H1 (cell line): ENCODE measurements around the gene MYL5. TPM values are rescaled to one million over a fixed set of nuclear protein-coding genes. Genes with fewer than 3 reads are reported as not detected.

Source experiments
- BCL11A ChIP-seq, 2 experiments: IDR thresholded peaks; one replicate each; pipeline ENCODE4 v1.6.1; 2011; ENCODE audit warnings: low read depth in 2 of 2, low read length in 2 of 2, mild to moderate bottlenecking in 2 of 2
- BRCA1 ChIP-seq: IDR thresholded peaks from 2 replicates; pipeline ENCODE4 v1.6.1; 2012; ENCODE audit warnings: low read depth, low read length, improper control_type of control experiment
- CBX5 ChIP-seq: fragments of 300-800, 300-1000 bp; sonication (generic); IDR thresholded peaks from 2 replicates; pipeline ENCODE4 v1.7.1; 2016; ENCODE audit warnings: antibody characterized with exemption, low read length, low read depth
- KDM1A ChIP-seq: fragments of 200-600, 300-600 bp; sonication (generic); IDR thresholded peaks from 2 replicates; pipeline ENCODE4 v1.7.1; 2016; ENCODE audit warnings: mild to moderate bottlenecking, low read length, borderline replicate concordance
- KDM4A ChIP-seq: IDR thresholded peaks from one replicate; pipeline ENCODE4 v1.7.1; 2012; ENCODE audit warnings: low read depth, mild to moderate bottlenecking, moderate library complexity, low read length, inconsistent platforms; ENCODE audit not compliant: severe bottlenecking
- MAFK ChIP-seq: IDR thresholded peaks from 2 replicates; pipeline ENCODE4 v1.6.1; 2012; ENCODE audit warnings: low read depth, mild to moderate bottlenecking, improper control_type of control experiment, low read length
- POLR2A ChIP-seq, 2 experiments: IDR thresholded peaks; 1 replicate in 1 of 2; 2 replicates in 1 of 2; pipeline ENCODE4 v1.6.1; 2011; ENCODE audit warnings: low read depth in 2 of 2, low read length in 2 of 2, mild to moderate bottlenecking in 2 of 2; ENCODE audit errors: control extremely low read depth in 1 of 2
- RFX5 ChIP-seq: IDR thresholded peaks from 2 replicates; pipeline ENCODE4 v1.6.1; 2011; ENCODE audit warnings: low read depth, low read length, improper control_type of control experiment, borderline replicate concordance
- RXRA ChIP-seq: IDR thresholded peaks from 2 replicates; pipeline ENCODE4 v1.6.1; 2011; ENCODE audit warnings: low read depth, mild to moderate bottlenecking, low read length, moderate library complexity; ENCODE audit not compliant: insufficient read depth
- SIN3A ChIP-seq, 2 experiments: IDR thresholded peaks in 1 of 2; conservative IDR thresholded peaks in 1 of 2; 2 replicates each; pipeline ENCODE4 v1.6.1; 2011 to 2012; ENCODE audit warnings: low read length in 2 of 2, improper control_type of control experiment in 1 of 2, low read depth in 1 of 2, mild to moderate bottlenecking in 1 of 2
- SIX5 ChIP-seq: IDR thresholded peaks from 2 replicates; pipeline ENCODE4 v1.6.1; 2011; ENCODE audit warnings: mild to moderate bottlenecking, low read depth, low read length
- TBP ChIP-seq: IDR thresholded peaks from 2 replicates; pipeline ENCODE4 v1.6.1; 2011; ENCODE audit warnings: low read depth, low read length, improper control_type of control experiment
- TEAD4 ChIP-seq: IDR thresholded peaks from 2 replicates; pipeline ENCODE4 v1.6.1; 2012; ENCODE audit warnings: low read depth, low read length, inconsistent platforms, mixed read lengths
- polyA plus RNA-seq, 7 experiments: library from polyadenylated mRNA; depleted of rRNA in 3 of 7; stranded (reverse) in 5 of 7; unstranded in 2 of 7; fragments of >200 nt in 5 of 7; fragments of 200-250 nt in 2 of 7; gene quantifications; 1 replicate in 5 of 7; 2 replicates in 1 of 7; 4 replicates in 1 of 7; pipeline versions ENCODE4 v1.2.1 to v1.2.3, GENCODE V29; 2011 to 2013; ENCODE audit warnings: missing spikeins in 2 of 7, mixed read lengths in 2 of 7
- total RNA-seq: library from RNA; stranded (reverse); fragmentation: NEBNext Ultra II Directional; extraction: Animal tissue kit (Norgen Biotek cat#: 25700); gene quantifications from 2 replicates; pipeline ENCODE4 v1.2.1, GENCODE V29; 2021
- TF ChIP-seq, protein P1 (sequence below), 3 experiments: IDR thresholded peaks; 1 replicate in 2 of 3; 2 replicates in 1 of 3; pipeline versions ENCODE4 v1.5.1 to v1.6.1; 2011; ENCODE audit warnings: low read length in 3 of 3, mild to moderate bottlenecking in 3 of 3, inconsistent platforms in 2 of 3, low read depth in 1 of 3, moderate library complexity in 1 of 3; ENCODE audit not compliant: insufficient read depth in 1 of 3; ENCODE audit errors: control extremely low read depth in 1 of 3
- TF ChIP-seq, protein P2 (sequence below): IDR thresholded peaks from 2 replicates; pipeline ENCODE4 v1.6.1; 2012; ENCODE audit warnings: inconsistent platforms
- TF ChIP-seq, protein P3 (sequence below): IDR thresholded peaks from 2 replicates; pipeline ENCODE4 v1.6.1; 2012; ENCODE audit warnings: inconsistent platforms

Gene MYL5
- total and polyA plus RNA-seq, 2 of the 8 experiments (the other 6 are each of a cell fraction or from before 2014, with no cell fraction given) = 5.7 to 6.8 TPM

DNA sequence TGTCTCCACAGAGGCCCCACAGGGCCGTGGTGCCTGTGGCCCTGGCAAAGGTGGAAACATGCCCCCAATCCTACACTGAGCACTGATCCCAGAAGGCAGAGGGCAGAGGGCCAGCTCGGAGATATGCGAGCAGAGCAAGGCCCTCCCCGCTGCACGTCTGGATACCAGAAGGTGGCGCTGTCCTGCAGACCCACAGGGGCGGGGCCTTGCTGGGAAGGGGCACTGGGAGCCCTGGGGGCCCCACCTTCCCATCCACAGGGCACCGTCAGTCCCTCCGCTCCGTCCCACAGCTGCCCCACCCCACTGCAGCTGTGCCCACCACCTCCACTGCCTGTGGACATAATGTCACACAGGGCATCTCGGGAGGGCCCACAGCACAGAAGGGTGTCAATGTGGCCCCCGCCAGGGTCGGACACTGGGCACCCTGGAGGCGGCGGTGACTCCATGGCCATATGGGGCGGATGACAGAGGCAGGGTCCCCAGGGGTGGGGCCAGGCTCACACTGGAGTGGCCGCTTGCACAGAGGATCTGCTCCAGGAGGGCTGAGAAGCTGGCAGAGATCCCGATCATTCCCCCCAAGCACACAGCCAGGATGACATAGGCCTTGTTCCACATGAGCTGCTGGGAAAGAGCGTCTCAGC lies 9.8 kb downstream of the MYL5 start (continued):
- TF ChIP-seq, protein P1, sequence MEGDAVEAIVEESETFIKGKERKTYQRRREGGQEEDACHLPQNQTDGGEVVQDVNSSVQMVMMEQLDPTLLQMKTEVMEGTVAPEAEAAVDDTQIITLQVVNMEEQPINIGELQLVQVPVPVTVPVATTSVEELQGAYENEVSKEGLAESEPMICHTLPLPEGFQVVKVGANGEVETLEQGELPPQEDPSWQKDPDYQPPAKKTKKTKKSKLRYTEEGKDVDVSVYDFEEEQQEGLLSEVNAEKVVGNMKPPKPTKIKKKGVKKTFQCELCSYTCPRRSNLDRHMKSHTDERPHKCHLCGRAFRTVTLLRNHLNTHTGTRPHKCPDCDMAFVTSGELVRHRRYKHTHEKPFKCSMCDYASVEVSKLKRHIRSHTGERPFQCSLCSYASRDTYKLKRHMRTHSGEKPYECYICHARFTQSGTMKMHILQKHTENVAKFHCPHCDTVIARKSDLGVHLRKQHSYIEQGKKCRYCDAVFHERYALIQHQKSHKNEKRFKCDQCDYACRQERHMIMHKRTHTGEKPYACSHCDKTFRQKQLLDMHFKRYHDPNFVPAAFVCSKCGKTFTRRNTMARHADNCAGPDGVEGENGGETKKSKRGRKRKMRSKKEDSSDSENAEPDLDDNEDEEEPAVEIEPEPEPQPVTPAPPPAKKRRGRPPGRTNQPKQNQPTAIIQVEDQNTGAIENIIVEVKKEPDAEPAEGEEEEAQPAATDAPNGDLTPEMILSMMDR (IDR thresholded peaks at IDR 0.05; ENCODE audit: control extremely low read depth in 1 of 3, insufficient read depth in 1 of 3, low read depth in 1 of 3, low read length in 3 of 3) = peak in 2 of 3 experiments; percentile 82 to 99; a peak in 3 of 4 replicates
- peak; percentile 75 for TF ChIP-seq TEAD4
- 0 out of 4 replicates have a peak, but pooled peaks of 1 of the 2 experiments have one; percentile 19 for TF ChIP-seq SIN3A (conservative IDR thresholded peaks at IDR 0.05 in 1 of 2, IDR thresholded peaks at IDR 0.05 in 1 of 2; ENCODE audit: low read depth in 1 of 2, low read length in 2 of 2)
- no peak for TF ChIP-seq TBP
- TF ChIP-seq RXRA = no peak
- 0 out of 3 replicates have a peak, but pooled peaks of 1 of the 2 experiments have one; percentile 10 for TF ChIP-seq POLR2A (IDR thresholded peaks at IDR 0.05; ENCODE audit: control extremely low read depth in 1 of 2, low read depth in 2 of 2, low read length in 2 of 2)
- TF ChIP-seq BRCA1 = no peak
- no peak for TF ChIP-seq MAFK
- TF ChIP-seq SIX5 = no peak
- no peak for TF ChIP-seq KDM4A
- TF ChIP-seq, protein P2, sequence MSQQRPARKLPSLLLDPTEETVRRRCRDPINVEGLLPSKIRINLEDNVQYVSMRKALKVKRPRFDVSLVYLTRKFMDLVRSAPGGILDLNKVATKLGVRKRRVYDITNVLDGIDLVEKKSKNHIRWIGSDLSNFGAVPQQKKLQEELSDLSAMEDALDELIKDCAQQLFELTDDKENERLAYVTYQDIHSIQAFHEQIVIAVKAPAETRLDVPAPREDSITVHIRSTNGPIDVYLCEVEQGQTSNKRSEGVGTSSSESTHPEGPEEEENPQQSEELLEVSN = no peak
- TF ChIP-seq BCL11A (IDR thresholded peaks at IDR 0.05; ENCODE audit: low read depth in 2 of 2, low read length in 2 of 2) = no peak
- no peak for TF ChIP-seq CBX5
- TF ChIP-seq, protein P3, sequence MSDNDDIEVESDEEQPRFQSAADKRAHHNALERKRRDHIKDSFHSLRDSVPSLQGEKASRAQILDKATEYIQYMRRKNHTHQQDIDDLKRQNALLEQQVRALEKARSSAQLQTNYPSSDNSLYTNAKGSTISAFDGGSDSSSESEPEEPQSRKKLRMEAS = no peak; the same call in 1 of the 2 replicates
- TF ChIP-seq KDM1A = no peak
- TF ChIP-seq RFX5 = no peak
